Activated CD8-positive, alpha-beta T cell treated with anti-CD3 and anti-CD28 coated beads for 36 hours (primary cell): ENCODE results near the gene ATRNL1. TPM values are rescaled to one million over a fixed set of nuclear protein-coding genes. Genes with fewer than 3 reads are reported as not detected.

Source experiments
- ATAC-seq: fragments of 200-7000 bp; cut with Tn5 transposase; one replicate; pipeline ENCODE4 v1.10.0; 2021; ENCODE audit warnings: mild to moderate bottlenecking, moderate library complexity
- CTCF ChIA-PET: fragments of 350-600 bp; sonication (Branson Sonifier 250); formaldehyde crosslinking; loops from one replicate; lab custom pipeline; 2021; ENCODE audit warnings: antibody characterized with exemption; lab: Charles Lee
- POLR2A ChIA-PET: fragments of 350-600 bp; sonication (Branson Sonifier 250); formaldehyde crosslinking; loops from one replicate; lab custom pipeline; 2021; ENCODE audit warnings: antibody characterized with exemption; lab: Charles Lee
- DNase-seq: peaks from one replicate; pipeline ENCODE4 v3.0.0-alpha.2; 2020
- H3K27ac Mint-ChIP-seq: one replicate; pipeline ENCODE4 v1.8.0; 2021; ENCODE audit warnings: mild to moderate bottlenecking, mixed read lengths
- H3K27me3 Mint-ChIP-seq: one replicate; pipeline ENCODE4 v1.8.0; 2021; ENCODE audit warnings: mixed read lengths
- H3K36me3 Mint-ChIP-seq: one replicate; pipeline ENCODE4 v1.8.0; 2021; ENCODE audit warnings: low read depth, mixed read lengths
- H3K4me1 Mint-ChIP-seq: one replicate; pipeline ENCODE4 v1.8.0; 2021; ENCODE audit warnings: low read depth, mixed read lengths
- H3K4me3 Mint-ChIP-seq: one replicate; pipeline ENCODE4 v1.8.0; 2021; ENCODE audit warnings: mild to moderate bottlenecking, moderate library complexity, mixed read lengths
- H3K9me3 Mint-ChIP-seq: one replicate; pipeline ENCODE4 v1.8.0; 2021; ENCODE audit warnings: mixed read lengths
- intact Hi-C: fragments of 100-400 bp; cut with micrococcal nuclease; formaldehyde crosslinking; loops from one replicate; pipeline ENCODE4 v1.10.0; 2022
- total RNA-seq, 2 experiments: library from RNA; stranded (reverse); gene quantifications; one replicate each; pipeline ENCODE4 v1.2.3, GENCODE V29; 2021
- TF ChIP-seq, protein P1 (sequence below): fragments of 200-600 bp; IDR thresholded peaks from one replicate; pipeline ENCODE4 v1.8.0; 2022; ENCODE audit warnings: antibody characterized with exemption, mild to moderate bottlenecking

ATRNL1 gene
- total RNA-seq, 2 experiments from 2014 or later = not detected

DNA sequence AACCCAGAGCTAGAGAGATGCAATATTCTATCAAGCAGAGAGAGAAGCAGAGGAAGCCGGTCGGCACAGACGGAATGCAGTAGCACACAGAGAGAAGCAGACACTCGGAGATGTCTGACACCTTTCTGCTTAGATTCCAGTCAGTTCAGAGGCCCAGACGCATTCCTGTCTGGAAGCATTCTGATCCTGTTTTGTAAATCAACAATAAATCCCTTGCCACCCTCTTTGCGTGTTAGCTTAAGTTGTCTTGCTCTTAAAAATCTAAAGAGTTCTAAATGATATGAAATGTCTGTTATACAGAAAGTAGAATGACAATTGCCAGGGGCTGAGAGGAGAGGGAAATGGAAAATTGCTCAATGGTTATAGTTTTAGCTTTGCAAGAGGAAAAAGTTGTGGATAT, 27.4 kb upstream of the ATRNL1 start:
- no peak overlapping the region for H3K4me3 Mint-ChIP-seq
- DNase-seq = no peak
- H3K4me1 Mint-ChIP-seq = no peaks in the 10 kb centered on the region
- TF ChIP-seq, protein P1, sequence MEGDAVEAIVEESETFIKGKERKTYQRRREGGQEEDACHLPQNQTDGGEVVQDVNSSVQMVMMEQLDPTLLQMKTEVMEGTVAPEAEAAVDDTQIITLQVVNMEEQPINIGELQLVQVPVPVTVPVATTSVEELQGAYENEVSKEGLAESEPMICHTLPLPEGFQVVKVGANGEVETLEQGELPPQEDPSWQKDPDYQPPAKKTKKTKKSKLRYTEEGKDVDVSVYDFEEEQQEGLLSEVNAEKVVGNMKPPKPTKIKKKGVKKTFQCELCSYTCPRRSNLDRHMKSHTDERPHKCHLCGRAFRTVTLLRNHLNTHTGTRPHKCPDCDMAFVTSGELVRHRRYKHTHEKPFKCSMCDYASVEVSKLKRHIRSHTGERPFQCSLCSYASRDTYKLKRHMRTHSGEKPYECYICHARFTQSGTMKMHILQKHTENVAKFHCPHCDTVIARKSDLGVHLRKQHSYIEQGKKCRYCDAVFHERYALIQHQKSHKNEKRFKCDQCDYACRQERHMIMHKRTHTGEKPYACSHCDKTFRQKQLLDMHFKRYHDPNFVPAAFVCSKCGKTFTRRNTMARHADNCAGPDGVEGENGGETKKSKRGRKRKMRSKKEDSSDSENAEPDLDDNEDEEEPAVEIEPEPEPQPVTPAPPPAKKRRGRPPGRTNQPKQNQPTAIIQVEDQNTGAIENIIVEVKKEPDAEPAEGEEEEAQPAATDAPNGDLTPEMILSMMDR = no peak
- H3K9me3 Mint-ChIP-seq = no peaks in the 10 kb centered on the region
- intact Hi-C loops = no loop called here
- ChIA-PET CTCF (interaction anchor here (0.6 kb wide), 1 partner anchor 303 kb away, joined by 3 read pairs; no protein-coding TSS in a partner anchor), POLR2A (no interaction called here)
- peaks cover 15% of the 10 kb centered on the region for H3K27me3 Mint-ChIP-seq
- no peaks in the 10 kb centered on the region for H3K36me3 Mint-ChIP-seq
- no peak for ATAC-seq
- no peak overlapping the region for H3K27ac Mint-ChIP-seq

DNA sequence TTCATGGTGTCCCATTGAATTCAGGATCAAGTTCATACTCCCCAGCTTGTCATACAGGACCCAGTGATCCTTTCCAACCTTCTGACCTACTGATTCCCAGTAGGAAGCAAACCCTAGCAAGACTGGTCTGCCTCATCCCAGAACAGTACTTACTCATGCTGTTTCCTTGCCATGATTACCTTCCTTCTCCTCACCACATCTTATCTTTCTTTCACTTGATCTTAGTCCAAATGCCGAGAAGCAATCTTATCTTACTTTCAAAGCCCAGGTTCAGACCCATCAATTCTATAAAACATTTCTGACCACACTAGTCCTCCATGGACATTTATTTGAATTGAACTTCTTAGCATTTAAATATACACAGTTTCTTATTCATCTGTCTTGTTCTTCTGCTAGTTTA, 26.6 kb upstream of the ATRNL1 start:
- Mint-ChIP-seq H3K4me1 (no peaks in the 10 kb centered on the region), H3K27me3 (peaks cover 14% of the 10 kb centered on the region), H3K9me3 (no peaks in the 10 kb centered on the region), H3K27ac (no peak overlapping the region), H3K4me3 (no peak overlapping the region), H3K36me3 (no peaks in the 10 kb centered on the region)
- ATAC-seq = no peak
- ChIA-PET CTCF (interaction anchor here (0.6 kb wide), 1 partner anchor 304 kb away, joined by 3 read pairs; no protein-coding TSS in a partner anchor), POLR2A (no interaction called here)
- DNase-seq = no peak
- TF ChIP-seq, protein P1 = no peak
- intact Hi-C loops = no loop called here

DNA sequence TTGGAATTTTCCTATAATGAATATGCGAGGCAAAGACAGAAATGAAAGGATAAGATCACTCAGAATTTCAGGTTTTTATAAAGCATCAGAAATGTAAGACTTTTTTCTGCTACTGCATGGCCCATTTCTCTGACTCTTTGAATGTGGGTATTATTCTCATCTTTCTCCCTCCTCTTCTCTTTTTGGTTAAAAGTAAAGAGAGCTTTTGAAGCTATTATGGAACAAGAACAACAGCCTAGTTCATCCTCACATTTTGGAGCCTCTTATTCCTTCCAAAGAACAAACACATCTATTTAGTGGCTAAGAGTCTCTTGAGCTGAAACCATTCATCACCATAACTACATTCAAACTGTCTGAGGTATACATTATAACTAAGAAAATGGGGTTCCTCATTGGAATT, 19.4 kb upstream of the ATRNL1 start:
- Mint-ChIP-seq H3K9me3 (no peaks in the 10 kb centered on the region), H3K27ac (no peak overlapping the region), H3K36me3 (no peaks in the 10 kb centered on the region), H3K4me1 (no peaks in the 10 kb centered on the region), H3K4me3 (no peak overlapping the region), H3K27me3 (peaks cover 6% of the 10 kb centered on the region)
- DNase-seq (no peak), ATAC-seq (no peak)
- CTCF ChIA-PET = no interaction called here
- TF ChIP-seq, protein P1 = no peak
- POLR2A ChIA-PET = no interaction called here
- intact Hi-C loops = no loop called here

DNA sequence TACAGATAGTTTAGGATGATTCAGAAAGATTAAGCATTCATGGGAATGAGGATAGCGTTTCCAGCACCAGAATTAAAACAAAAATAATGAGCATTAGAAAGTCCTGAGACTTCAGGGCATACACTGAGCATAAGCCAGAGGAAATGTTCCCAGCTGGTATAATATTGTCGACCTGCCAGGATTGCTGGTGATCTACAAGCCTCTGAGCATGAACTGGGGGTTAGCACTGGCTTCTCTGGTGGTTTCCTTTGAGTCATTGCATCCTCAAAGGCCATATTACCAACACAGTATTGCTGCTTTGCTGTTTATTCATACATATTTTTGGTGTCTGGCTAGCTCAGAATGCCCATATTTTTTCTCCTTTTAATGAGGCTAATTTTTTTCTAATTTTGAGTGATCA, 10.7 kb upstream of the ATRNL1 start:
- ChIA-PET CTCF (no interaction called here), POLR2A (no interaction called here)
- ATAC-seq (no peak), DNase-seq (no peak)
- Mint-ChIP-seq H3K27ac (no peak overlapping the region), H3K36me3 (peaks cover 2% of the 10 kb centered on the region), H3K9me3 (peaks cover 12% of the 10 kb centered on the region), H3K27me3 (peaks cover 20% of the 10 kb centered on the region), H3K4me3 (no peak overlapping the region), H3K4me1 (no peaks in the 10 kb centered on the region)
- TF ChIP-seq, protein P1 = no peak
- intact Hi-C loops = no loop called here

DNA sequence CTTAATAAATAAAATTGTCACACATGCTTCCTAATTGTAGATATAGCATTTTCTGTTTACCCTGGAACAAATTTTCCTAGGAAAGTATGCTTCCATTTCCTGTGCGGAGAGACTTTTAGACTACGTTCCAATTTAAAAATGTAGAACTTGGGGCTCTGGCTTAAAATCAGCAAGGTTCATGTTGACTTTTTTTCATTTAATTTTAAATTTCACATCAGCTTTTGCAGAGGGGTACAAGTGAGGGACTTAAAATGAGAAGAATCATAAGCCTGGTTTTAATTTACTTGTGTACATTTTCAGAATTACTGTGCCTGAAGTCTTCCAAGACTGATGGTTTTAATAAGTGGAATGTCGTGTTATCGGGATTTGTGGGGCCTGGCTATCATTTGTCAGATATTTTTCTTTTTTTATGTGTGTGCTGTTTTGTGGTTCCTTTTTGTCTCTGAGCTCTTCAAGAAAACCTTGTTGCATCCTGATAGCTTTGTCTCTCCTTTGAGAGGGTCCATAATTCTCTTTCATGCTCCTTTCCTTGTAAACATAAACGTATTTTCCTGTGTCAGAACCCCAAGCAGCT, 8.8 kb upstream of the ATRNL1 start:
- ATAC-seq (no peak), DNase-seq (no peak)
- Mint-ChIP-seq H3K27ac (no peak overlapping the region), H3K36me3 (peaks cover 2% of the 10 kb centered on the region), H3K9me3 (peaks cover 12% of the 10 kb centered on the region), H3K27me3 (peaks cover 20% of the 10 kb centered on the region), H3K4me3 (no peak overlapping the region), H3K4me1 (no peaks in the 10 kb centered on the region)
- POLR2A ChIA-PET = no interaction called here
- TF ChIP-seq, protein P1 = no peak
- CTCF ChIA-PET = interaction anchor here (0.6 kb wide), 1 partner anchor 42 kb away, joined by 3 read pairs; no protein-coding TSS in a partner anchor
- intact Hi-C loops = no loop called here
